ENCODE measurements around the gene HS3ST3A1. TPM values are rescaled to one million over a fixed set of nuclear protein-coding genes. Genes with fewer than 3 reads are reported as not detected.

Gene HS3ST3A1
- total RNA-seq, 1 experiment from 2014 or later, result not detected

GRCh38 chr17:13520899-13521572, 80.7 kb downstream of the HS3ST3A1 start:
- Histone ChIP-seq H3K27ac (ENCODE audit: low read length) (no peak overlapping the region), H2AFZ (ENCODE audit: low read length) (no peak overlapping the region), H3K4me2 (ENCODE audit: low read depth, low read length, poor library complexity, severe bottlenecking) (no peak overlapping the region), H3K9me3 (ENCODE audit: low read length) (no peaks in the 10 kb centered on the region), H3K27me3 (ENCODE audit: low read length) (no peaks in the 10 kb centered on the region), H3K4me1 (ENCODE audit: low read length) (no peaks in the 10 kb centered on the region), H3K79me2 (ENCODE audit: low read length) (no peaks in the 10 kb centered on the region), H3K4me3 (ENCODE audit: low read length) (no peak overlapping the region), H4K20me1 (ENCODE audit: insufficient read depth, low read depth, low read length) (no peaks in the 10 kb centered on the region), H3K9me2 (replicated peaks; ENCODE audit: insufficient read depth, low read length) (no peaks in the 10 kb centered on the region), H3K36me3 (ENCODE audit: insufficient read depth, low read length) (no peaks in the 10 kb centered on the region), H3K9ac (ENCODE audit: low read length) (no peak overlapping the region)
- no peak for DNase-seq

GRCh38 chr17:13518261-13519000, 83.3 kb downstream of the HS3ST3A1 start:
- H3K4me3 ChIP-seq (ENCODE audit: low read length), result no peak overlapping the region
- no peak overlapping the region for H3K4me2 ChIP-seq (ENCODE audit: low read depth, low read length, poor library complexity, severe bottlenecking)
- H4K20me1 ChIP-seq (ENCODE audit: insufficient read depth, low read depth, low read length), result no peaks in the 10 kb centered on the region
- H3K27me3 ChIP-seq (ENCODE audit: low read length), result no peaks in the 10 kb centered on the region
- no peaks in the 10 kb centered on the region for H3K79me2 ChIP-seq (ENCODE audit: low read length)
- no peaks in the 10 kb centered on the region for H3K9me3 ChIP-seq (ENCODE audit: low read length)
- no peak overlapping the region for H2AFZ ChIP-seq (ENCODE audit: low read length)
- H3K27ac ChIP-seq (ENCODE audit: low read length), result no peak overlapping the region
- H3K4me1 ChIP-seq (ENCODE audit: low read length), result no peaks in the 10 kb centered on the region
- DNase-seq, result no peak
- H3K9me2 ChIP-seq (replicated peaks; ENCODE audit: insufficient read depth, low read length), result no peaks in the 10 kb centered on the region
- H3K36me3 ChIP-seq (ENCODE audit: insufficient read depth, low read length), result no peaks in the 10 kb centered on the region
- H3K9ac ChIP-seq (ENCODE audit: low read length), result no peak overlapping the region

GRCh38 chr17:13513039-13513405, 88.7 kb downstream of the HS3ST3A1 start:
- H3K4me3 ChIP-seq (ENCODE audit: low read length), result no peak overlapping the region
- no peak overlapping the region for H3K4me2 ChIP-seq (ENCODE audit: low read depth, low read length, poor library complexity, severe bottlenecking)
- H3K9me3 ChIP-seq (ENCODE audit: low read length), result no peaks in the 10 kb centered on the region
- no peaks in the 10 kb centered on the region for H3K9me2 ChIP-seq (replicated peaks; ENCODE audit: insufficient read depth, low read length)
- no peak for DNase-seq
- H2AFZ ChIP-seq (ENCODE audit: low read length), result no peak overlapping the region
- H3K4me1 ChIP-seq (ENCODE audit: low read length), result no peaks in the 10 kb centered on the region
- H3K79me2 ChIP-seq (ENCODE audit: low read length), result no peaks in the 10 kb centered on the region
- H4K20me1 ChIP-seq (ENCODE audit: insufficient read depth, low read depth, low read length), result no peaks in the 10 kb centered on the region
- H3K27me3 ChIP-seq (ENCODE audit: low read length), result no peaks in the 10 kb centered on the region
- no peak overlapping the region for H3K27ac ChIP-seq (ENCODE audit: low read length)
- H3K36me3 ChIP-seq (ENCODE audit: insufficient read depth, low read length), result no peaks in the 10 kb centered on the region
- no peak overlapping the region for H3K9ac ChIP-seq (ENCODE audit: low read length)

- H3K9ac ChIP-seq (ENCODE audit: low read length), result no peak overlapping the region
- no peak overlapping the region for H2AFZ ChIP-seq (ENCODE audit: low read length)
- H3K4me2 ChIP-seq (ENCODE audit: low read depth, low read length, poor library complexity, severe bottlenecking), result no peak overlapping the region
Measured at GRCh38 chr17:13510062-13510461, 91.7 kb downstream of the HS3ST3A1 start.

GRCh38 chr17:13509527-13509926, 92.2 kb downstream of the HS3ST3A1 start:
- Histone ChIP-seq H2AFZ (ENCODE audit: low read length) (no peak overlapping the region), H3K79me2 (ENCODE audit: low read length) (no peaks in the 10 kb centered on the region), H4K20me1 (ENCODE audit: insufficient read depth, low read depth, low read length) (no peaks in the 10 kb centered on the region), H3K9me3 (ENCODE audit: low read length) (no peaks in the 10 kb centered on the region), H3K36me3 (ENCODE audit: insufficient read depth, low read length) (no peaks in the 10 kb centered on the region), H3K4me1 (ENCODE audit: low read length) (no peaks in the 10 kb centered on the region), H3K9me2 (replicated peaks; ENCODE audit: insufficient read depth, low read length) (no peaks in the 10 kb centered on the region), H3K4me3 (ENCODE audit: low read length) (no peak overlapping the region), H3K27ac (ENCODE audit: low read length) (no peak overlapping the region), H3K27me3 (ENCODE audit: low read length) (no peaks in the 10 kb centered on the region), H3K9ac (ENCODE audit: low read length) (no peak overlapping the region), H3K4me2 (ENCODE audit: low read depth, low read length, poor library complexity, severe bottlenecking) (no peak overlapping the region)
- no peak for DNase-seq

More at GRCh38 chr17:13510062-13510461, 91.7 kb downstream of the HS3ST3A1 start:
- no peak for DNase-seq
- no peaks in the 10 kb centered on the region for H3K9me2 ChIP-seq (replicated peaks; ENCODE audit: insufficient read depth, low read length)
- H3K4me3 ChIP-seq (ENCODE audit: low read length), result no peak overlapping the region
- no peaks in the 10 kb centered on the region for H3K79me2 ChIP-seq (ENCODE audit: low read length)
- no peaks in the 10 kb centered on the region for H3K9me3 ChIP-seq (ENCODE audit: low read length)
- H3K27ac ChIP-seq (ENCODE audit: low read length), result no peak overlapping the region
- H3K36me3 ChIP-seq (ENCODE audit: insufficient read depth, low read length), result no peaks in the 10 kb centered on the region
- H4K20me1 ChIP-seq (ENCODE audit: insufficient read depth, low read depth, low read length), result no peaks in the 10 kb centered on the region
- H3K27me3 ChIP-seq (ENCODE audit: low read length), result no peaks in the 10 kb centered on the region
- H3K4me1 ChIP-seq (ENCODE audit: low read length), result no peaks in the 10 kb centered on the region

GRCh38 chr17:13508896-13509295, 92.8 kb downstream of the HS3ST3A1 start:
- Histone ChIP-seq H3K36me3 (ENCODE audit: insufficient read depth, low read length) (no peaks in the 10 kb centered on the region), H3K4me3 (ENCODE audit: low read length) (no peak overlapping the region), H3K27ac (ENCODE audit: low read length) (no peak overlapping the region), H3K9ac (ENCODE audit: low read length) (no peak overlapping the region), H3K79me2 (ENCODE audit: low read length) (no peaks in the 10 kb centered on the region), H3K4me2 (ENCODE audit: low read depth, low read length, poor library complexity, severe bottlenecking) (no peak overlapping the region), H3K9me2 (replicated peaks; ENCODE audit: insufficient read depth, low read length) (no peaks in the 10 kb centered on the region), H2AFZ (ENCODE audit: low read length) (no peak overlapping the region), H4K20me1 (ENCODE audit: insufficient read depth, low read depth, low read length) (no peaks in the 10 kb centered on the region), H3K4me1 (ENCODE audit: low read length) (no peaks in the 10 kb centered on the region), H3K27me3 (ENCODE audit: low read length) (no peaks in the 10 kb centered on the region), H3K9me3 (ENCODE audit: low read length) (no peaks in the 10 kb centered on the region)
- DNase-seq, result no peak

GRCh38 chr17:13503526-13503925, 98.2 kb downstream of the HS3ST3A1 start:
- Histone ChIP-seq H3K27ac (ENCODE audit: low read length) (no peak overlapping the region), H3K9me2 (replicated peaks; ENCODE audit: insufficient read depth, low read length) (no peaks in the 10 kb centered on the region), H3K79me2 (ENCODE audit: low read length) (no peaks in the 10 kb centered on the region), H3K27me3 (ENCODE audit: low read length) (no peaks in the 10 kb centered on the region), H3K9ac (ENCODE audit: low read length) (no peak overlapping the region), H3K4me2 (ENCODE audit: low read depth, low read length, poor library complexity, severe bottlenecking) (no peak overlapping the region), H3K4me1 (ENCODE audit: low read length) (no peaks in the 10 kb centered on the region), H3K9me3 (ENCODE audit: low read length) (no peaks in the 10 kb centered on the region), H3K36me3 (ENCODE audit: insufficient read depth, low read length) (no peaks in the 10 kb centered on the region), H4K20me1 (ENCODE audit: insufficient read depth, low read depth, low read length) (no peaks in the 10 kb centered on the region), H3K4me3 (ENCODE audit: low read length) (no peak overlapping the region), H2AFZ (ENCODE audit: low read length) (no peak overlapping the region)
- no peak for DNase-seq

GRCh38 chr17:13502263-13502662, 99.5 kb downstream of the HS3ST3A1 start:
- Histone ChIP-seq H3K9ac (ENCODE audit: low read length) (no peak overlapping the region), H3K4me3 (ENCODE audit: low read length) (no peak overlapping the region), H3K9me3 (ENCODE audit: low read length) (no peaks in the 10 kb centered on the region), H3K27me3 (ENCODE audit: low read length) (no peaks in the 10 kb centered on the region), H3K9me2 (replicated peaks; ENCODE audit: insufficient read depth, low read length) (no peaks in the 10 kb centered on the region), H3K79me2 (ENCODE audit: low read length) (no peaks in the 10 kb centered on the region), H3K27ac (ENCODE audit: low read length) (no peak overlapping the region), H3K4me1 (ENCODE audit: low read length) (no peaks in the 10 kb centered on the region), H4K20me1 (ENCODE audit: insufficient read depth, low read depth, low read length) (no peaks in the 10 kb centered on the region), H2AFZ (ENCODE audit: low read length) (no peak overlapping the region), H3K36me3 (ENCODE audit: insufficient read depth, low read length) (no peaks in the 10 kb centered on the region), H3K4me2 (ENCODE audit: low read depth, low read length, poor library complexity, severe bottlenecking) (no peak overlapping the region)
- DNase-seq, result no peak

Measured in Karpas-422 (cell line).